CD4-positive, alpha-beta T cell treated with Interferon gamma for 1 hour (primary cell): Measurements from ENCODE around the gene BARD1.
"Not testable (repeated sequence)": the region's sequence is repeated elsewhere in the genome, so short reads cannot be mapped to it uniquely, and the experiment has no call there.

ENCODE experiments used
- DNase-seq: peaks from one replicate; pipeline ENCODE4 v3.0.0-alpha.2; 2020

Gene BARD1

DNA sequence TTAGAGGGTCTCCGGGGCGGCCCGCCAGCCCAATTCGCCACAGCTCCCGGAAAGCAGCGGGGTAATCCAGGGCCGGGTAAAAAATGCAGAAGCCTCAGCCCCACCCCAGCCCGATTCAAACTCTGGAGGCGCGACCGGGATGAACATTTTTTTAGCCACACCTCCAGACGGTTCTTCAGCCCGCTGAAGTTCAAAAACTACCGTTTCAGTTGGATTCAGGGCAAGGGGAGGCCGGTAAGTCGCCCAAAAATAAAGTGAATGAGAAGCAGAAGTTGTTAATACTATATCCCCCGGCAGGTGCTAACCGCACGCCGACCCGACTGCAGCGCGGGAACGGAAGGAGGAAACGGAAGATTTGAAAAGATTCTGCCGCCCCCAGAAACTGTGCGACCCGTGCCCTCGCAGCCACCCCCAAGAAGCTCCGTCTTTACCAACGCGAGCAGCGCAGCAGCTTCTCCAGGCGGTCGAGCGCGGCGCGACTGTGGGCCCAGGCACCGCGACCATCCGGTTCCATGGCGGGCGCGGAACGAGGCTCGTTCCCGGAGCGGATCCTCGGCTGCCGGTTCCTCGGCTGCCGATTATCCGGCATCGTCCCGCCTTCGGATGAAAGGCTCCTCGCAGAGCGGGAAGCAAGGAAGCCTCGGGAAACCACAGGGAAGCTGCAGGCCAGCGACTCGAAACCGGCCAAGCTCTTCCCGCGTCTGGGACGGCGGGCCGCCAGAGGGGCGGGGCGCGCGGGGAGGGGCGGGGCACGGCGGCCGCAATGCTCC, at the start of gene BARD1:
Gene BARD1, minus strand, starts transcription at position 703 of the 770 bp plus-strand sequence. Its CDS starts 114 bp downstream, at position 589.
- DNase-seq, result peak; percentile 53

DNA sequence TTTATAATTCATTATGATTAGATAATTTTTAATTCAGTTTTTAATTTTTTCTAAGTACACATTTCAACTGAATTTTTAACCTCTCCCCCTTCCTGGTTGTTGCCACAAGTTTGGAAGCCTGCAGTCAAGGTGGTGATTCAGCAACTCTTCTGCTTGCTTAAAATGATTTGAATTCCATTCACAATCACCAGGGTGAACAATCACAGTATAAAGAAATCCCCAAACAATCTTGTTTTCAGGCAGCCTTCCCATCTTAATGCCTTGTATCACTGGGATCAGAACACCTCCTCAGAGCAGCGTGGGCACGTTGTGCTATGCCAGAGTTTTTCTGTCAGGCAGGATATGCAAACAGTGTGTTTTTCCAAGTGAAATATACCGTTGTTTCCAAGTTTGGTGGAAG, 46.7 kb upstream of the BARD1 start:
- no peak for DNase-seq

DNA sequence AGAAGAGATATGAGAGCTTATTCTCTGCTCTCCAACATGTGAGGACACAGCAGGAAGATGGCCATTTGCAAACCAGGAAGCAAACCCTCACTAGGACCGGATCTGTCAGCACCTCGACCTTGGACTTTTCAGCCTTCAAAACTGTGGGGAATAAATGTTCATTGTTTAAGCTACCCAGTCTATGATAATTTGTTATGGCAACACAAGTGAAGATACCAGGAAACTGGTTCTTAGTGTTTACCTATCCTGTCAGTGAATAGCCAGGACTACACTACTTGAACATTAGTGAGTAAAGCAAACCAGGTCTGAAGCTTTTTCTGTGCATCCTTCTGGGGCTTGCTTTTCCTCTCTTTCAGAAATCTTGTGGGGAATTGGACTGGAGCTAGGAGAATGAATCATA, 44.4 kb upstream of the BARD1 start:
- DNase-seq, result no peak

DNA sequence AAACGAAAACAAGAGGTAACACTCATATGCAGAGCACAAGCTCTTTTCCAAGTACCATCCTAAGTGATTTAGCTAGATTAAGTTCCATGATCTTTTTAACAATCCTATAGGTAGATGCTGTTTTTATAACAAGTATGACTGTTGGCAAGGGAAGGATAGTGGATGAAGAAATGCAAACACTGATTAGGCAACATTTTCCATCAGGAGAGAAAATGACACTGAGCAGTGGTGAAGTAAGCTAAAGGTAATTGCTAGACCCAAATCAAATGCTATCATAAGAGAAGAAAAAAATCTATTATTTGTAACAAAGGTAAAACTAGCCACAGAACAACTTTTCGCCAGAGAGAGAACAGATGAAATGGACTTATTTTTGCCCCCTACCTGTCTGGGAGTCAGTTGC, 34.3 kb upstream of the BARD1 start:
- no peak for DNase-seq

DNA sequence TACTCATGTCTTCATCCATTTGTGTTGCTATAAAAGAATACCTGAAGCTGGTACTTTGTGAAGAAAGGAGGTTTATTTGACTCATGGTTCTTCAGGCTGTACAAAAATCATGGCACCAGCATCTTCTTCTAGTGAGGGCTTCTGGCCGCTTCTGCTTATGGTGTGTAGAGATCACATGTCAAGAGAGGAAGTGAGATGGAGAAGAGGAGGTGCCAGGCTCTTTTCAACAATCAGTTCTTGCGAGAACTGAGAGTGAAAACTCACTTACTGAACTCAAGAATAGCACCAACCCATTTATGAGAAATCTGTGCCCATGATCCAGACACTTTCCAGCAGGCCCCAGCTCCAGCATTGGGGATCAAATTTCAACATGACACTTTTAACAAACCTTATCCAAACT, 30.0 kb upstream of the BARD1 start:
- no peak for DNase-seq

DNA sequence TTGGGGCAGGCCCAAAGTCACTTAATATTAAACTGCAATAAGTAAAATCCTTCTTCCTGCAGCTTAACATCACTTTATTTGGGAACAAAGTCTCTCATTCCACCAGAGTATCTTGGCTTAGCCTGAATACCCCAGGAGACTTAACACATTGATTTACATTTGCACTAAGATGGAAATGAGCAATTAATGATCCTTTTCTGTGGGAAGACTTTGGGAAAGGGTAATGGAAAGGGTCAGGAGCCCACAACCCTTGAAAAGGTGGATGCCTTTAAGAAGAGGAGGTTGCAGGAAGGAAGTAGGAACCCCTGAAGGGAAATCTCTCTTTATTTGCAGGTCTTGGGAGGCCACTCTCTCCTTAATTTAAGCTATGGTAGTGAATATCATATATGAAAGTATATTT, 28.0 kb upstream of the BARD1 start:
- DNase-seq, result no peak

DNA sequence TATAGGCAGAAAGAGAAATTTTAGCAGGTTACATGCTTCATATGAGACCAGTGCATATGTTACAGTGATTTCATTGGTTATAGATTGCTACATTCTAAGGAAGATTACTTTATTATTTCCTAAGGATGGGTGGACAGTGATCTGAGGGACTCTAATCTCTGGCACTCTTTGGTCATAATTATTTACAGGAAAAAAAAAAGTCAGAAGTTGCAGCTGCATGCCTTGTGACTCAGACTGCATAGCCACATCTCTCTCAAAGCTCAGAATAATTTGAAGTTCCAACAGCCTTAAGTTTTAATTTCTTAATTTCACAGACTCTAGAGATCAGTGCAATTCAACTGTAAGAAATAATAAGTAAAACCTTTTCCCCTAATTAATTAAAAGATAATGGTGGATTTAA, 27.1 kb upstream of the BARD1 start:
- DNase-seq, result no peak

DNA sequence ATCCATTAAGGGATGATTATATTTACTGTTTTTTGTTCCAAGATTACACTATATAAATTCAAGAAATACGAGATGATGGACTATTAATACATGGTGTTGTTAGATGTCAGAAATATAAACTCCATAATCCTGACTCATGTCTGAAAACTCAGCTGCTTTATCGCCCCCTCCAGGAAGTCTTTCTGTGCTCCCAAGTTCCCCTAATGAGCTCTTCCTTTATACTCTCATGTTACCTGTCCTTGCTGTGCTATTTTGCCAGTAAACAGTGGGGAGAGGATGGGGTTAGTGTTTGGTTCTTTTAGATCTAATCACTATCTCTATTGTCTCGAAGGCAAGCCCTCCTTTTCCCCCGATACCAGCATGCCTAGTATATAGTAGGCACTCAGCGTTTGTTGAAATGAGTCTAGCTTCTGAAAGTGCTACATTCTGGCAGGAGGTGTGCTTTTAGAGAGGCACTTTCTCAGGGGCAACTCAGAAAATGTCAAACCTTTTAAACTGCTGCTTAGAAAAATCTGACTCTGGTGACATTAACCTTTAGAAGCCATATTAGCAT, 21.4 kb upstream of the BARD1 start:
- DNase-seq, result no peak

DNA sequence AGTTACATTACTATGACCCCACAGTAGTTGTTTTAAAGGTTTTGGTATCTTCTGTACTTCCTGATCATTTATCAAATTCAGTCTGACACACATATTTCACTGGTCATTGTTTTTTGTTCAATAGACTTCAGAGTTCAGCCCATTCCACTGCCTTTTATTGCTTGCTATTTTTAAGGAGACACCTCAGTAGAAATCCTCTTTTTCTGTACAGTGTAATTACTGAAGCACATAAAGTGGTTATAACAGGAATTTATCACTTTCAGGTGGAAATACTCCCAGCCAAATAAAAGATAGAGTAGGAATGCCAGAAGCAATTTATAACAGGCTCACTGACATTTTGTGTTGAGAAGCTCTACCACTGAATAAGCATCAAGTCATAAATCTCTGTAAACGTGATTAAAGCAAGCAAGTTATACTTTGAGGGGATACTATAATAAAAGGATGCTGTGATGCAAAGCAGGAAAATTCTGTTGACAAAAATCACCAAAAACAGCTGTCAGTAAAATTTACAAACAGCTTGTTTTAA, 6.6 kb upstream of the BARD1 start:
- DNase-seq, result no peak

DNA sequence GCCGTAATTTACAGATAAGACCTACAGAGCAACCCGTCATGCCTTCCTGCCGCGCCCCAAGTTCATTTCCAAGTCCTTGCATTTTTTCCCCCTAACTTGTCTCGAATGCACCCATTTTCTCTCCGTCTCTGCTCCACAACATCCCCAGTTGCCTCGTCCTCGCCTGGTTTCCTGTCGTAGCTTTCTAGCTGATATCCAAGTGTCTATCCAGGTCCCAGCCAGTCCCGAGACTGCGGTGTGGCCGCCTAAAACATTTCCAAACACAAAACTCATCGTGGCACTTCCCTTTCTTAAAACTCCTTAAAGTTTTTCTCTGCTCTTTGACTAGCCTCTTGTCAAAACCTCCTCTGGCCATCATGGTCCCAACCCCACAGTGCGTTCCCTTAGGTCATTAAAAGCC, 1.2 kb upstream of the BARD1 start:
- DNase-seq, result no peak

DNA sequence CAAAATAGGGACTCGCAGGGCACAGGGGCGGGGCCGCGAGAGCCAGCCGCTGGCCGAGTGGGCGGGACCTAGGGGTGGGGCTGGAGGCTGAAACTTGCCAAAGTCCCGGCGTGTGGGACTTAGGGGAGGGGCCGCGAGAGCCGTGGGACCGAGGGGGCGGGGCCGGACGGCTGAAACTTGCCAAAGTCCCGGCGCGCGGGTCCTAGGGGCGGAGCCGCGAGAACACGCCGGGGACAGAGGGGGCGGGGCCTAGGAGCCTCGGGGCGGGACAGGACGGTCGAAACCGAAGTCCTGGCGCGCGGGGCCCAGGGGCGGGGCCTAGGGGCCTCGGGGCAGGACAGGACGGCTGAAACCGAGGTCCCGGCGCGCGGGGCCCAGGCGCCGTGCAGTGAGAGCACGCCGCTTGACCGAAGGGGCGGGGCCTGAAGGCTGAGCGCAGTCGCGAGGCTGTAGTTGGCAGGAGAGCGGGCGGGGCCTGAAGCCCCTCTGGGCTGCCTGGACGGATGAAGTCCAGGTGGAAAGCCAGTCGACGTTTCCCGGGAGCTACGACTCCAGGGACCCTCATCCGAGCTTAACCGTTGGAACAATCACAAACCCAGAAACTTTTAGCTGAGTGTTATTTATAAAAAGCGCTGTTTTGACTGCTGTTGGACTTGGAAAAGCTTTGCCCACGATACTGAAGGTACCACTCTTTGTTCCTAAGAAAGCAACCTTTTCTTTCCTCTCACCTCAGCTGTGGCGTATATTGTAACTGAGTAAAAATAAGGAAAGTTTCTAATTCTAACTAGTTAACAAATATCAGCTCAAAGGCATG, 475 bp upstream of the BARD1 start:
- peak; percentile 98 for DNase-seq

DNA sequence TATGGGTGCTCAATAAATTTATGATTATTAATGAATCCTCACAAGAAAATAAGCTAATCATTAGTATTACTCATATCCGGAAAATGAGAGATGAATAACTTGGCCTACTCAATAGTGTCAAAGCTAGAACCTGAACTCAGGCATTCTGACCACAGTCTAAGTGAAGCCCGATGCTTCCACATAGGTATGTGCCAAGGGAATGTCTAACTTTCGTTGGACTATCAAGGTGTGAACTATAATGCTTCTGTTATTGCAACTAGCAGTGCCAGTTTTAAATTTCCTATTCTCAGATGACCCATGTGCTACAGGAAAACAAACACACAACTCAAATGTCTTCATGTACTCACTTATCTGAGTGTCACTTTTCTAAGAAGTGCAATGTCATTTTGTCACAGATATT, 1.8 kb downstream of the BARD1 start:
- DNase-seq, result no peak

DNA sequence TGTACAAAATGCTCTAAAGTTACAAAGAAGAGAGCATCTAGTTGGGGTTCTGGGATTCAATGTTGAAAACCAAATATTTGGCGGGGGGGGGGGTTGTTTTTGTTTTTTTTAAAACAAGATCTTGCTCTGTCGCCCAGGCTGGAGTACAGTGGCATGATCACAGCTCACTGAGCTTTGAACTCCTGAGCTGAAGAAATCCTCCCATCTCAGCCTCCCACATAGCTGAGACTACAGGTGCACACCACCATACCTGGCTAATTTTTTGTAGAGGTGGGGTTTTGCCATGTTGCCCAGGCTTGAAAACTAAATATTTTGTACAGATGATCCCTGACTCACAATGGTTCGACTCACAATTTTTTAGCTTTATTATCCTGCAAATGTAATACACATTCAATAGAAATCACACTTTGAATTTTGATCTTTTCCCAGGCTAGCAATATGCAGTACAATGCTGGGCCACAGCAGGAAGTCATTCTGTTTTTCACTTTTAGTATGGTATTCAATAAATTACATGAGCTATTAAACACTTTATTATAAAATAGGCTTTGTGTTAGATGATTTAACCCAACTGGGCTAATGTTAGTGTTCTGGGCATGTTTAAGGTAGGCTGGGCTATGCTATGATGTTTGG, 7.6 kb downstream of the BARD1 start:
- no peak for DNase-seq

DNA sequence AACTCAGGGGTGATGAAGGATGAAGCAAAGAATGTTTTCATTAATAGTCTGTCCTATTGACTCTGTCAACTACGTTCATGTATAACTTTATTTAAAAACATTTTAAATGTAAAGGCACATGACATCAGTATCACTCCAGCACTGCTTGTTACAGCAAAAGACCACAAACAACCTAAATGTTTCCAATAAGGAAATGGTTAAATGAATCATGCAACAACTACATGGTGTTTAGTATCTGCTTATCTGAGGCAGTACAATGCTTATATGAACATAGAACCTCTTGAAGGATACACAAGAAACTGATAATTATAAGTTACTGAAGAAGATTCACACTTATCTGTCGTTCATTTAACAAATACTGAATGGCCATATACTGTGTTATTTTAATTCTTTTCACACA, 8.4 kb downstream of the BARD1 start:
- DNase-seq, result no peak

DNA sequence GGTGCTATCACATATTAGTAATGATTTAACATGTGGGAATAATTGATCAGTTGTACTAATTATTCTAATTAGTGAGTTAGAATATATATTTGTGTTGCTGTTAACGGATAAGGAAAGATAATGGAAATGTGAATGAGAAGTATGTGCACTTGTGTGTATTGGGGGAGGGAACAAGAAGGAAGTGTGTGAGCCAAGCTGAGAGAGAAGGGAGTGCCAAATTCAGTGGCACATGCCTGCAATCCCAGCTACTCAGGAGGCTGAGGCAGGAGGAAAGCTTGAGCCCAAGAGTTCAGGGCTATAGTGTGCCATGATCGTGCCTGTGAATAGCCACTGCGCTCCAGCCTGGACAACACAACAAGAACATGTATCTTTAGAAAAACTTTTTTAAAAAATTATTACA, 9.3 kb downstream of the BARD1 start:
- no peak for DNase-seq

DNA sequence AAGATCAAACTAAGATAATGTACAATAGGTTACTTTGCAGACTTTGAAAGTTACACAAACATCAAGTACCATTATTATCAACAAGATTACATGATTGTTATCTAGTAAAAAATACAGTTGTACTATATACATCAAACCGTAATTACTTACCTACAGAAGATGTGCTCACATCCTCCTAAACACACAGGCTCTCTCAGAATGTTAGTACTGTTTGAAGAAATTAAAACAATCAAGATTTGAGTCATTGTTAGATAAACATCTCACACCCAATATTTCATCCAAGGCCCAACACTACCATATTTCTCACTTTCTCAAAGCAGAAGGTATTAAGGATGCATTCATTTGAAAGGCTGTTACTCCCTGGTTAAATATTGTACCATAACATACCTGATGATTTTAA, 12.6 kb downstream of the BARD1 start:
- no peak for DNase-seq

DNA sequence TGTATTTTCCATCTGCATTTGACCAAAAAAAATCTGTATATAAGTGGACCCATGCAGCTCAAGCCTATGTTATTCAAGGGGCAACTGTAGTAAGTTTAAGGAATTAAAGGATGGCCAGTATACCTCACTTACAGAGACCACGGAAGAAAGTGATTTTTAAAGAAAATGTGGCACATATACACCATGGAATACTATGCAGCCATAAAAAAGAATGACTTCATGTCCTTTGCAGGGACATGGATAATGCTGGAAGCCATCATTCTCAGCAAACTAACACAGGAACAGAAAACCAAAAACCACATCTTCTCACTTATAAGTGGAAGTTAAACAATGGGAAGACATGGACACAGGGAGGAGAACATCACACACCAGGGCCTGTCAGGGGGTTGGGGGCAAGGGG, 26.3 kb downstream of the BARD1 start:
- DNase-seq, result not testable (repeated sequence)

DNA sequence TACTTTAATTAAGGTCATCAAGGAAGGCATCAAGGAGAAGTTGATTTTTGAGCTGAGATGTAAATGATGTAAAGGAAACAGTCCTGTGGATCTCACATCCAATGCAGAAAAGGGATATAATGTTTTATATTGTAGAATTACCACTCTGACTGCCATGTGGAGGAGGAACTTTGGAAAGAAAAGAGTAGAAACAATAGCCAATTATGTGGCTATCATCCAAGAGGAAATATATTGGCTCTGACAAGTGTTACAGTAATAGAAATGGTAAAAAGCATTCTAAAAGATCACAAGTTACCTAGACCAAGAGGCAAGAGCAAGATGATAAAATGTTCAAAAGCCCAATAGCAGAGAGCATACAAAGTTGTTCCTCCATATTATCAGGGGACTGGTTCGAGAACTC, 26.8 kb downstream of the BARD1 start:
- no peak for DNase-seq

DNA sequence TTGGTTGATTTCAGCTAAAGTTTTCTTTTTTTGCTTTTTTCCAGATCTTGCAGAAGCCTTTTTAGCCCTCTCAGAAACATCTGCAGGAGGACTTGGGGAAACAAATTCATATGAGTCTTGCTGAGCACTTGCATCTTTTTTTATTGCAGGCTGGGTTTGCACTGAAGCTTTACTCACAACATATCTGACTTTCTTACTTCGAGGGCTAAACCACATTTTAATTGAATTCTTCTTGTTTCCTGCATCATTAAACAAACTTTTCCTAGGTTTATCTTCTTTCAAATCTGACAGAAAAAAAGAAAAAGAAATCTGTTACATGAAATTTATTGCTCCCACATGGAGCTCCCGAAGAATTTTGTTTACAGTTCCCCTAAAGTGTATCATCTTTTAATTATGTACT, 28.3 kb downstream of the BARD1 start:
- DNase-seq, result no peak

DNA sequence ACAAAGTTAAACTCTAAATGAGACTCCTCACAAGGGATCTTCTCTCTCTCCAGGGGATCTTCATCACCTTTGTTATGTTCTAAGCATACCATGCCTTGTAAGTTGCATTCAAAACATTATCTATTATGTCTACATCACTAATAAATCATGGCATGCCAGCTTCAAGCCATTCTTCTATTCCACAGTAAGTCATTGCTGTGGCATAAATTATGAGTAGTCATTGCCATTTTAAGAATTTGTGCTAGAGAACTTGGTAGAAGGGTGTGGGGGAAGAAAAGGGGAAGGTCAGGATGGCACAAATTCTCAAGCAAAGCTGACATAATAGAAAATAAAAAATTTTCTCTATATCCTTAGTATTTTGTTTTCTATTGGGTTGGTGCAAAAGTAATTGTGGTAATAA, 33.5 kb downstream of the BARD1 start:
- no peak for DNase-seq

DNA sequence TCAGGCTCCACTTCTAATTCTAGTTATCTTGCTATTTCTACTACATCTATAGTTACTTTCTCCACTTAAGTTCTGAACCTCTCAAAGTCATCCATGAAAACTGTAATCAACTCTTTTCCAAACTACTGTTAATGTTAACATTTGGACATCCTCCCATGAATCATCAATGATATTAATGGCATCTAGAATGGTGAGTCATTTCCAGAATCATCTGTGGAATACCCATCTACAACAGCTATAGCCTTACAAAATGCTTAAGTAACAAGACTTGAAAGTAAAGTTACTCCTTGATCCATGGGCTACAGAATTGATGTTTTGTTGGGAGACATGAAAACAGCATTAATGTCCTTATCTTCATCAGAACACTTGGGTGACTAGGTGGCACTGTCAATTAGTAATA, 35.4 kb downstream of the BARD1 start:
- no peak for DNase-seq

DNA sequence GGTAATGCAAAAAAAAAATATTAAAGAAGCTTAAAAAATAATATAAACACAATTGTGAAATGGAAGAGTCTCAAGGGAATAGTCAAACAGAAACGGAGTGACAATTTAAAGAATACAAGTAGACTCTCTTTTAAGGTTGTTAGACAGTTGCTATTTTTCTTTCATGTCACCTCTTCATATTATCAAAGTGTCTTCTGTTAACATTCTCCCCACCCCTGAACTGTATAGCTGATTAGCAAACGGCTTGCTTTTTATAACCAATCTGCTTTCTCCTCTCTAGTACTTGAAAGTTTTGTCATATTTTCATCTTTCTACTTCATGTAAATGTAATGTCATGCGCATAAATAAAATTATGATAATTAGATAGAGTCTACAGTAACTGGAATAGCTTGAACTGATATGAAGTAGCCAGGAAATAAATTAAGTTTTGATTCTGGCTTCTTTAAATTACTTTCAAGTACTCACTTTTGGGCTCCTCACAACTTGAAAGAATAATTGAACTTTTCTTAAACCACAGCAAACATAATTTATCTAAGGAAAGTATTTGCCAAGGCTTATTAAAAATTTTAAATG, 37.0 kb downstream of the BARD1 start:
- DNase-seq, result no peak

DNA sequence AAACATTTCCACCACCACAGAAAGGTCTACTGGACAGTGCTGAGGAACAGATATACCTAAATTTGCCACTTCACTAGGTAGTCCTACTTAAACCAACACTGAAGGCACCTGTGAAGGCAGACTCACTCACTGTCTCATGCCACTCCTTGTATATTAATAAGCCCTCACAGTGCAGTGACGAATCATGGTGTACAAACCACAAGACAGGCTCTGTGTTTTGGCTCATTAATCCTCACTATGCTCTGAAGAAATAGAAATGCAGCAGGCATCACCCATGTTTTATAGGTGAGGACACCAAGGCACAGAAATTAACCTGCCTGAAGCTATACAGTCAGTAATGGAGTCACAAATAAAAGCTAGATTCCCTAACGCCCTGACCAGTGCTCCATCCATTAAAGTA, 44.3 kb downstream of the BARD1 start:
- DNase-seq, result no peak
